Right lobe of liver (tissue), 6 donors: Measurements from ENCODE around the gene CYS1. TPM values are rescaled to one million over a fixed set of nuclear protein-coding genes. Genes with fewer than 3 reads are reported as not detected.
A peak's percentile ranks its signal among the peaks of the same experiment; 100 is the strongest.

Source experiments
- ATAC-seq, 4 donors: fragments of 200-7000 bp; cut with Tn5 transposase; one replicate each; pipeline ENCODE4 v1.9.1; 2020; ENCODE audit warnings: mild to moderate bottlenecking in 4 of 4, moderate library complexity in 4 of 4
- DNase-seq, 3 donors: peaks; one replicate each; pipeline ENCODE4 v3.0.0-alpha.2; 2020
- H3K27ac ChIP-seq, 3 donors: fragments of 200-600 bp; one replicate each; pipeline ENCODE4 v1.8.0; 2022
- H3K27me3 ChIP-seq, 2 donors: fragments of 200-600 bp; one replicate each; pipeline ENCODE4 v1.8.0; 2022
- H3K36me3 ChIP-seq, 4 donors: fragments of 200-600 bp; sonication (generic) in 1 of 4; one replicate each; pipeline versions ENCODE4 v1.5.1 to v1.8.0; 2017 to 2022; ENCODE audit warnings: control low read depth in 1 of 4
- H3K4me1 ChIP-seq, 4 donors: fragments of 200-600 bp; sonication (generic) in 1 of 4; one replicate each; pipeline versions ENCODE4 v1.5.1 to v1.8.0; 2017 to 2022; ENCODE audit warnings: control low read depth in 1 of 4
- H3K4me3 ChIP-seq, 3 donors: fragments of 200-600 bp; one replicate each; pipeline ENCODE4 v1.8.0; 2022
- H3K9me3 ChIP-seq, 4 donors: fragments of 200-600 bp; sonication (generic) in 1 of 4; one replicate each; pipeline versions ENCODE4 v1.5.1 to v1.8.0; 2017 to 2022; ENCODE audit warnings: control low read depth in 1 of 4
- CTCF ChIP-seq, 4 donors: fragments of 200-600 bp in 3 of 4; fragments of 450-650 bp in 1 of 4; IDR thresholded peaks; one replicate each; pipeline versions ENCODE4 v1.5.1 to v1.8.0; 2016 to 2022; ENCODE audit warnings: antibody characterized with exemption in 4 of 4, mild to moderate bottlenecking in 2 of 4
- POLR2A ChIP-seq: fragments of 450-650 bp; IDR thresholded peaks from one replicate; pipeline ENCODE4 v1.6.1; 2017; ENCODE audit warnings: antibody characterized with exemption, mild to moderate bottlenecking
- WGBS: methylation state at CpG from one replicate; pipeline ENCODE4 v1.1.6; 2018; ENCODE audit warnings: low coverage, low lambda C conversion rate; ENCODE audit not compliant: insufficient coverage; ENCODE audit errors: missing lambda C conversion rate; 5-methylcytosine and 5-hydroxymethylcytosine counted together
- intact Hi-C, 2 donors: fragments of 100-400 bp; cut with DNase I; formaldehyde crosslinking; loops; one replicate each; pipeline versions ENCODE4 v1.11.2 to v1.14.1; 2022
- total RNA-seq, 6 experiments: library from RNA; depleted of rRNA in 2 of 6; stranded (reverse); fragments of >200 nt in 2 of 6; fragmentation: NEBNext Ultra II Directional in 3 of 6; extraction: Animal tissue kit (Norgen Biotek cat#: 25700) in 3 of 6; gene quantifications; one replicate each; pipeline versions ENCODE4 v1.1.0 to v1.2.4, GENCODE V29; 2016 to 2023
- donor health status: DM: no; HTN: yes; CAD: no.
- donor health status: DM: no; HTN: no; CAD: no.
- donor health status: DM: no; HTN: no; CAD: no.
- donor health status: DM: no; HTN: yes; CAD: no.
- donor health status: DM: no; HTN: yes; CAD: no.

The CYS1 gene
- total RNA-seq, 6 experiments from 2014 or later = 0.26 to 0.99 (median 0.55) TPM

- Histone ChIP-seq H3K36me3 (no peaks in the 10 kb centered on the region), H3K27ac (no peak overlapping the region), H3K27me3 (peaks cover 0 to 7% of the 10 kb centered on the region in 2 donors), H3K4me1 (peaks cover 0 to 6% (median 0%) of the 10 kb centered on the region in 4 donors), H3K9me3 (no peaks in the 10 kb centered on the region), H3K4me3 (no peak overlapping the region)
- ATAC-seq (no peak), DNase-seq (peak in 1 of 3 donors; percentile 9)
- TF ChIP-seq CTCF (IDR thresholded peaks at IDR 0.05) = no peak
- no peak for TF ChIP-seq POLR2A
- intact Hi-C loops = no loop called here
- WGBS = 77% methylated on average over 4 of the region's 6 CpGs
Observed at GRCh38 chr2:10085043-10085667, 4.9 kb upstream of the CYS1 start.

GRCh38 chr2:10084223-10084865 is 4.1 kb upstream of the CYS1 start:
- no peaks in the 10 kb centered on the region for H3K36me3 ChIP-seq
- no peak for ATAC-seq
- H3K4me3 ChIP-seq = no peak overlapping the region
- no peak overlapping the region for H3K27ac ChIP-seq
- peaks cover 0 to 7% (median 0%) of the 10 kb centered on the region in 4 donors for H3K4me1 ChIP-seq
- 50% methylated on average over 12 of the region's 12 CpGs for WGBS
- intact Hi-C loops = no loop called here
- H3K27me3 ChIP-seq = peaks cover 0 to 7% of the 10 kb centered on the region in 2 donors
- no peaks in the 10 kb centered on the region for H3K9me3 ChIP-seq
- no peak for TF ChIP-seq CTCF (IDR thresholded peaks at IDR 0.05)
- no peak for TF ChIP-seq POLR2A
- no peak for DNase-seq

- Histone ChIP-seq H3K9me3 (no peaks in the 10 kb centered on the region), H3K4me1 (peaks cover 0 to 7% (median 0%) of the 10 kb centered on the region in 4 donors), H3K4me3 (no peak overlapping the region), H3K27ac (no peak overlapping the region), H3K27me3 (peaks cover 0 to 7% of the 10 kb centered on the region in 2 donors), H3K36me3 (no peaks in the 10 kb centered on the region)
- ATAC-seq = no peak
- TF ChIP-seq POLR2A = no peak
- no peak for TF ChIP-seq CTCF (IDR thresholded peaks at IDR 0.05)
- intact Hi-C loops = no loop called here
- DNase-seq = no peak
- 69% methylated on average over 7 of the region's 13 CpGs for WGBS
Observed at GRCh38 chr2:10083692-10084211, 3.5 kb upstream of the CYS1 start.

- no peak for DNase-seq
- intact Hi-C loops = no loop called here
Observed at GRCh38 chr2:10083046-10083445, 2.8 kb upstream of the CYS1 start.

More at GRCh38 chr2:10083046-10083445, 2.8 kb upstream of the CYS1 start:
- Histone ChIP-seq H3K27ac (no peak overlapping the region), H3K4me1 (peaks cover 0 to 7% (median 0%) of the 10 kb centered on the region in 4 donors), H3K4me3 (no peak overlapping the region), H3K9me3 (no peaks in the 10 kb centered on the region), H3K36me3 (no peaks in the 10 kb centered on the region), H3K27me3 (peaks cover 0 to 7% of the 10 kb centered on the region in 2 donors)
- 47% methylated on average over 5 of the region's 5 CpGs for WGBS
- TF ChIP-seq POLR2A (no peak), CTCF (IDR thresholded peaks at IDR 0.05) (no peak)
- no peak for ATAC-seq
